Gastroesophageal sphincter (tissue), 3 donors: Measurements from ENCODE around the gene LDLRAP1.

Experiments
- POLR2A ChIP-seq, 2 donors: fragments of 450-650 bp; IDR thresholded peaks; one replicate each; pipeline ENCODE4 v1.6.1; 2017; ENCODE audit warnings: antibody characterized with exemption in 2 of 2, mild to moderate bottlenecking in 2 of 2, moderate library complexity in 1 of 2
- TF ChIP-seq, protein P1 (sequence below), 4 experiments: fragments of 200-600 bp in 2 of 4; fragments of 450-650 bp in 2 of 4; sonication (generic) in 1 of 4; IDR thresholded peaks; one replicate each; pipeline ENCODE4 v1.5.1; 2017 to 2019; ENCODE audit warnings: antibody characterized with exemption in 4 of 4, mild to moderate bottlenecking in 2 of 4, moderate library complexity in 2 of 4

DNA sequence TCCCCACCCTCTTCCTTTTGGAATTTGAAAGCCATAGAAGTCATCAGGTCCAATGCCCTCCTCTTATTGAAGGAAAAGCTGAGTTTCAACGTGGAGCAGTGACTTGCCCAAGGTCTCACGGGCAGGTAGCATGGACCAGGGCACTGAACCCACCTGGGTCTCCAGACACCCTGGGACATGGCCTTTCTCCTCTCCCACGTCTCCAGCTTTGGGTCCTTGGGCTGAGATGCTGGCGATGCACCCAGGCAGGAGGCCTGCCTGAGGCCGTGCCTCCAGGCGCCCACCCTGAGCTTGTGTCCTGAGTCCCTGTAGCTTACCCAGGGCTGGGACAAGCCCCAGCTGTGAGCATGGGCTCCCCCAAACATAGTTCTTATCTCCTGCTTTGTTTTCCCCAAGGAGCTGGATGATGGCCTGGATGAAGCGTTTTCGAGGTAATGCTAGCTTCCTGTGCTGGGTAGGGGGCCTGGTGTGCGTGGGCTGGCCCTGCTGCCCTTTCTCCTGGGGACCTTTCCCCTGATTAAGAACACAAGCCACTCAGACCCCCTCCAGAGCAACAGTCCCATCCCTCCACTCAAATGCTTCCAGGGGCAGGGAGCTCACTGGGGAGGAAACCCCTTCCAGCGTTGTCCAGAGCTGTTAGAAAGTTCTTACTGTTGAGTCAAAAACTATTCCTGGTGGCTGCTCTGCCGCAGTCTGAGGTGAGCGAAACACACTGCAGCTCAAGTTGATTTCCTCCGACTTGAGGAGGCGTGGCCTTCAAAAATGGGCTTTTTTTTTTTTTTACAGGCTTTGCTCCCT is 21.6 kb downstream of the LDLRAP1 start:
- no peak for TF ChIP-seq POLR2A (IDR thresholded peaks at IDR 0.05)
- TF ChIP-seq, protein P1, sequence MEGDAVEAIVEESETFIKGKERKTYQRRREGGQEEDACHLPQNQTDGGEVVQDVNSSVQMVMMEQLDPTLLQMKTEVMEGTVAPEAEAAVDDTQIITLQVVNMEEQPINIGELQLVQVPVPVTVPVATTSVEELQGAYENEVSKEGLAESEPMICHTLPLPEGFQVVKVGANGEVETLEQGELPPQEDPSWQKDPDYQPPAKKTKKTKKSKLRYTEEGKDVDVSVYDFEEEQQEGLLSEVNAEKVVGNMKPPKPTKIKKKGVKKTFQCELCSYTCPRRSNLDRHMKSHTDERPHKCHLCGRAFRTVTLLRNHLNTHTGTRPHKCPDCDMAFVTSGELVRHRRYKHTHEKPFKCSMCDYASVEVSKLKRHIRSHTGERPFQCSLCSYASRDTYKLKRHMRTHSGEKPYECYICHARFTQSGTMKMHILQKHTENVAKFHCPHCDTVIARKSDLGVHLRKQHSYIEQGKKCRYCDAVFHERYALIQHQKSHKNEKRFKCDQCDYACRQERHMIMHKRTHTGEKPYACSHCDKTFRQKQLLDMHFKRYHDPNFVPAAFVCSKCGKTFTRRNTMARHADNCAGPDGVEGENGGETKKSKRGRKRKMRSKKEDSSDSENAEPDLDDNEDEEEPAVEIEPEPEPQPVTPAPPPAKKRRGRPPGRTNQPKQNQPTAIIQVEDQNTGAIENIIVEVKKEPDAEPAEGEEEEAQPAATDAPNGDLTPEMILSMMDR (IDR thresholded peaks at IDR 0.05) = no peak
